Measurements from ENCODE around the gene LRRC3C.

LRRC3C gene

DNA sequence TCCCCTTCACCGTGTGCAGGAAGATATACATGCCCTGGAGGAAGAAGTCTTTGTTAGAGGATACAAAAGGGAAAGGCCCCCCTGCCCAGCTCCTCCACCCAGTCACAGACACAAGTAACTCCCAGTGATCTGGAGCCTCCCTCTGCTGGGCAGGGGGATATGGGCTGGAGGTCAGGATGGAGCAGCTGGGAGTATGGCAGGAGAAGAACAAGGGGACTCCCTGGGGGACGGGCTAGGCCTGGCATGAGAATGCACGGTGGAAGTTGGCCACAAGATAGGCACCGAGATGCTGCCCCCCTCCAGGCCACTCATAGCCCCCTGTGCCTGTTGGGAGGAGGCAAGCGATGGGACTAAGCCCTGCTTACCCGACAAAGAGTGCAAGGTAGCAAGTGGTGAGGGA, 4.3 kb upstream of the LRRC3C start:
- DNase-seq (ENCODE audit: insufficient read length, low spot score): no peak
- FAIRE-seq: no peak
- no peak for TF ChIP-seq POLR2AphosphoS5 (IDR thresholded peaks at IDR 0.05; ENCODE audit: low read depth, low read length)
- no peak for TF ChIP-seq TAF1 (IDR thresholded peaks at IDR 0.05; ENCODE audit: low read depth, low read length)
- no peak for TF ChIP-seq SPI1 (IDR thresholded peaks at IDR 0.05; ENCODE audit: low read depth, low read length)
- no peak for TF ChIP-seq POLR2A (IDR thresholded peaks at IDR 0.05; ENCODE audit: low read depth, low read length)
- TF ChIP-seq POU2F2 (IDR thresholded peaks at IDR 0.05; ENCODE audit: low read depth, low read length): no peak
- no peak for TF ChIP-seq PAX5 (IDR thresholded peaks at IDR 0.05; ENCODE audit: insufficient read depth, low read length, severe bottlenecking)

DNA sequence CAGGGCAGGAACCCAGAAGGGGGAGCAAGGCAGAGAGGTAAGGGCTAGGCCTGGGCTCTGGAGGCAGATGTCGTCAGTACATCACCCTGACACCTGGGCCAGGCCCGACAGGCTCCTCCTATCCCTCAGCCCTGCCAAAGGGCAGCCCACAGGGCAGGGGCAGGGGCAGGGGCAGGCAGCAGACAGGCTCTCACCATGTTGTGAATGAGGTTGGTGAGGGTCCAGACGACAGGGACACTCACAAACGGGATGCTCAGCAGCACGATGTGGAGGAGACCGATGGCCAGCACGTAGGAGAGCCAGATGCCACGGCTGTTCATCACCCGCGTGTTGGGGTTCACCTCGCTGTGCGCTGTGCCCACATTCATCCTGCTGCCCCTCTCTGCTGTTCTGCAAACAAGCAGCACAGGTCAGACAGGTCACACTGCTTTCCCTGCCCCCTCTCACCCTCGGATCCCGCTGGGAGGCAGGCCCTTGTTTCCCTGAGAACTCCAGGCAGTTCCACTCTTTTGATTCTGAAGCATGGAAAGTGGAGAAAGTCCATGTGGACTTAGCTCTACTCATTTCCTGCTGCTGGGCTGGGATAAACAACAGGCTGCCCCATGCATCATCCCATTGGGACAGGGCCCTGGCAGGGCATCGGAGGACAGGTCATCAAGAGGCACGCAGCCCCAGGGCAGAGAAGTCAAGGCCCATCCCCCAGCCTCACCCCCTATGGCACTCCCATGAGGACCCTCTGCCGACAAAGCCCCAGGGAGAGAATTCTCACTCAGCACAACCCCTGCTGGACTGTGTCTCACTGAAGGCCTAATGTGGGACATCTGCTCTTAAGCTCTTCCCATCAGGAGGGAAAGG, 3.5 kb upstream of the LRRC3C start:
- FAIRE-seq (no peak), DNase-seq (ENCODE audit: insufficient read length, low spot score) (no peak)
- TF ChIP-seq POU2F2 (IDR thresholded peaks at IDR 0.05; ENCODE audit: low read depth, low read length) (no peak), POLR2AphosphoS5 (IDR thresholded peaks at IDR 0.05; ENCODE audit: low read depth, low read length) (no peak)

DNA sequence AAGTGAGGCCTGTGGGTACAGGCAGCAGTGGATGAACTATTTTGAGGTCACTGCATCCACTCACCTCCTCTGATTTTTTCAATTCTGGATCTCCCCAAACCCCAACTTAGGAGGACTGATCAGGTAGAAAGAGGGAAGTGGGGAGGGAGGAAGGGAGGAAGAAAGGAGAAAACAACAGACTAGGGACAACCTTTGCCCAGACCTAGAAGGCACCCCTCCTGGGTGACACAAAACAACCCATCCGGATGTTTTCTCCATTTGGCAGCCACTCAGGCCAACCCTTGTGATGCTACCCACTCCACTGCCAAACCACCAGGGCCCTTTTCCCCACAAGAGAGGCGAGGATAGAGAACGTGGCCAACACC, 2.9 kb upstream of the LRRC3C start:
- FAIRE-seq (no peak), DNase-seq (ENCODE audit: insufficient read length, low spot score) (no peak)
- no peak for TF ChIP-seq POU2F2 (IDR thresholded peaks at IDR 0.05; ENCODE audit: low read depth, low read length)
- no peak for TF ChIP-seq TAF1 (IDR thresholded peaks at IDR 0.05; ENCODE audit: low read depth, low read length)
- TF ChIP-seq POLR2A (IDR thresholded peaks at IDR 0.05; ENCODE audit: low read depth, low read length): no peak
- TF ChIP-seq SPI1 (IDR thresholded peaks at IDR 0.05; ENCODE audit: low read depth, low read length): peak; percentile 26; the same call in 1 of the 2 replicates

DNA sequence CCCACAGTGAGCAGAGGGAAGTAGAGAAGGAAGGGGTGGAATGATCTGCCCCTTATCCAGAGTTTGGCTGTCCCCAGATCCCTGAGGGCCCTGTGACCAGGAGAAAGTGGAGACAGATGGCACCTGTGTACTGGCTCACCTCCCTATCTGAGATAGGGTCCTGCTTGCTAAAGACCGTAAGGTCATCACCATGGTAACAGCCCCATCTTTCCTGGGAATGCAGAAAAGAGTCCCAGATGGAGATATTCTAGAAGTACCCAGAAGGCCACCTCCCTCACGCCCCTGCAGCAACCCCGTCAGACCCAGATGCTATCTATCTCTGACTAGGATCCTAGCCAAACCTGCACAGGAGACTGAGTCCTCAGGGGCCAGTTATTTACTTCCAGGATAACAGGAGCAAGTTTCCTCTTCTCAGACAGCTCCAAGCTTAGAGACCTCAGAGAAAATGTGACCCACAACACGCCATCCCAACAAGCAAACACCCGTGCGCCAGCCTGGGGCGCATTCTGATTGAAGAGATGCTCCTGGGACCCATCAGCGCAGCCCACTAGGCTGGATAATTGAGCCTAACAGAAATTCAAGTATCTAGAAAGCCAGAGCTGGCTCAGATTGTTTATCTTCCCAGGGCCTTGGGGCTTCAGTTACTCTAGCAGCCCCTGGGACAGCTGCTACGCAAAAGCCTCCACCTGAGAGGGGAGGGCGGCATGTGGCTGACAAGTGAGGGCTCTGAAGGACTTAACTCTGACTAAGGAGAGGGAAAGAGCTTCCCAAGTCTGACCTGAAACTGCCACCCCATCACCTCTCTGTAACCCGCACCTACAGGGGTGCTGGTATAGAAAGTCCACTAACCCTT, 2.0 kb upstream of the LRRC3C start:
- DNase-seq (ENCODE audit: insufficient read length, low spot score) (no peak), FAIRE-seq (peak; percentile 5)
- no peak for TF ChIP-seq POLR2AphosphoS5 (IDR thresholded peaks at IDR 0.05; ENCODE audit: low read depth, low read length)

DNA sequence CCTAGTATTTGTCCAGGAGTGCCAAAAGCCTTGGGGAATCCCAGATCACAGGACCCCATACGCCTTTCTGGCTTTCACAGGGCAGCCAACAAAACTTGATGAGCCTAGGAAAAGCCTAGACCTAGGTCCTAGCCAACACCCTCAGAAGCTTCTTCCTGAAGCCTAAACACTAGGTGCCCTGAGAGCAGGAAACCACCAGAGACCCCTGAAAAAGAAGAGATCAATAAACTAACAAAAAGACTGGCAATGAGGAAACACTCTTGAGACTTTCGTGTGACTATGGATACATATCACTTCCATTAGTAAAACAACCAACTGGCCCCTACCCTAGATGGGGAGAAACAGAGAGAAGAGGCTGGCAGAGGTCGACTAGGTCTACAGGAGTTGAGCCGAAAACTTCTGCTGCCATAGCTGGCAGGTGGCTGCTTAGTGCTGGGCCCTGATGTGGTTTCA, 1.4 kb upstream of the LRRC3C start:
- DNase-seq (ENCODE audit: insufficient read length, low spot score) (no peak), FAIRE-seq (peak; percentile 51)
- TF ChIP-seq PAX5 (IDR thresholded peaks at IDR 0.05; ENCODE audit: insufficient read depth, low read length, severe bottlenecking) (no peak), POLR2A (IDR thresholded peaks at IDR 0.05; ENCODE audit: low read depth, low read length) (no peak), POU2F2 (IDR thresholded peaks at IDR 0.05; ENCODE audit: low read depth, low read length) (no peak), SPI1 (IDR thresholded peaks at IDR 0.05; ENCODE audit: low read depth, low read length) (no peak)

DNA sequence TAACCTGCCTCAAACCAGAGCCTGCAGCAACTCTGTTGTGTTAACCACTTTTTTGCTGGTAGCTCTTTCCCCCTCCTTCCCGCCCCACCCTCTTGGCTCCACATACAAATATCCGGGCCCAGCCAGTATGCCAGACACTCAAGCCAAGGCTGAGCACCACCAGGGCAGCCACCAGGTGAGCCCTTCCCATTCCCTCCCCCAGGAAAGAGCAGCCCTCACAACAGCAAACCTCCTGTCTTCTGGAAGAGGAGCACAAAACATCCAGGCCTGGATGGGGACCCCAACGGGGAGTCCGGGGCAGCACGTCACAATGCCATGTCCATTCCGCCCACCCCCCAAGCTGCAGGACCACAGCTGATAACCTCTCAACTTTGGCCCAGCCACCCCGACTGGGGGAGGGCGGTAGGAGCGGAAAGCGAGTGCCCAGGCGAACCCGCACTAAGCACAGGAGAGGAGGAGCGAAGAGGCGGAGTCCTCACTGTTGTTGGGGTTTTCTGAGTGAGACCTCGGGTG, 888 bp upstream of the LRRC3C start:
- FAIRE-seq: peak; percentile 50
- DNase-seq (ENCODE audit: insufficient read length, low spot score): peak; percentile 59
- TF ChIP-seq PAX5 (IDR thresholded peaks at IDR 0.05; ENCODE audit: insufficient read depth, low read length, severe bottlenecking): no peak
- no peak for TF ChIP-seq TAF1 (IDR thresholded peaks at IDR 0.05; ENCODE audit: low read depth, low read length)
- TF ChIP-seq SPI1 (IDR thresholded peaks at IDR 0.05; ENCODE audit: low read depth, low read length): no peak
- TF ChIP-seq POU2F2 (IDR thresholded peaks at IDR 0.05; ENCODE audit: low read depth, low read length): no peak
- TF ChIP-seq POLR2A (IDR thresholded peaks at IDR 0.05; ENCODE audit: low read depth, low read length): no peak
- TF ChIP-seq POLR2AphosphoS5 (IDR thresholded peaks at IDR 0.05; ENCODE audit: low read depth, low read length): no peak

DNA sequence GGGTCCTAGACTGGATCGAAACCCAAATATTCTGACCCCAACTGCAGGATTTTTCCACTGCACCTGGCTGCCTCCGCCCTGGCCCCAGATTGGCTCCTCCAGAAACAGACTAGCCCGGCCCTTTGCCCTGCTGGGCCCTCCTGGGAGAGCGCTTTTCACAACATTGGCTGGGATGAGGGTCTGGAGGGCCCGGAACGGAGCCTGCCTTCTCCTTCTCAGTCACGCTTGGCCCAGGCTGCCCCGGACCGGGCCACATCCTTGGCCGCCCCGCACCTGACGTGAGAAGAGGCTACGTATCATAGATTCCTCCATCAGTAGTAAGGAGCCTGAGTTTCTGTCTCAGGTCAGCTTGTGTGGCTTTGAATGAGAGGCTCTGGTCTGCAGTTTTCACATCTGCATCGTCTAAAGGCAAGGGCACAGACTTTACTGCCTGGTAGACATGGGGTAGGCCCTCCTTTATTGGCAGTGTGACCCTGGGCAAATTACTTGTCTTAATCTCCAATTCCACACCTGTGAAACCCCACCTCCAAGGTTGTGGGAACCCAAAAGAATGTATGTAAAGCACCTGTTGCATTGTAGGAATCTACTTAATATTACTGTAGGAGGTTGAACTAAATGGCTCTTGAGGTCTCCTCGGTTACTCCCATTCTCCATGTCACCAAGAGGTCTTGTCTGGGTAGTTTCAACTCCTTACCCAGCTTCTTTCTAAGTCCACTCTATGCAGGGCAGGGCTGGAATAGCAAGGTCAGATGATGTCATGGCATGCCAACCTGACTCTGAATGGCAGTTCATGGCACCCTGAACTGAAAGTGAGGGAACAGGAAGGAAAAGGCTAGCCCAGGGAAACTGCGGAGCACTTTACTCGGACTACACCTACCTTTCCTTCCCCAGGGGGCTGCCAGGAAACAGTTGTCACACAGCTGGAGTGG, 661 bp downstream of the LRRC3C start:
- FAIRE-seq (no peak), DNase-seq (ENCODE audit: insufficient read length, low spot score) (no peak)
- TF ChIP-seq TAF1 (IDR thresholded peaks at IDR 0.05; ENCODE audit: low read depth, low read length) (no peak), POLR2A (IDR thresholded peaks at IDR 0.05; ENCODE audit: low read depth, low read length) (no peak), POU2F2 (IDR thresholded peaks at IDR 0.05; ENCODE audit: low read depth, low read length) (no peak), SPI1 (IDR thresholded peaks at IDR 0.05; ENCODE audit: low read depth, low read length) (no peak), POLR2AphosphoS5 (IDR thresholded peaks at IDR 0.05; ENCODE audit: low read depth, low read length) (no peak), PAX5 (IDR thresholded peaks at IDR 0.05; ENCODE audit: insufficient read depth, low read length, severe bottlenecking) (no peak)

DNA sequence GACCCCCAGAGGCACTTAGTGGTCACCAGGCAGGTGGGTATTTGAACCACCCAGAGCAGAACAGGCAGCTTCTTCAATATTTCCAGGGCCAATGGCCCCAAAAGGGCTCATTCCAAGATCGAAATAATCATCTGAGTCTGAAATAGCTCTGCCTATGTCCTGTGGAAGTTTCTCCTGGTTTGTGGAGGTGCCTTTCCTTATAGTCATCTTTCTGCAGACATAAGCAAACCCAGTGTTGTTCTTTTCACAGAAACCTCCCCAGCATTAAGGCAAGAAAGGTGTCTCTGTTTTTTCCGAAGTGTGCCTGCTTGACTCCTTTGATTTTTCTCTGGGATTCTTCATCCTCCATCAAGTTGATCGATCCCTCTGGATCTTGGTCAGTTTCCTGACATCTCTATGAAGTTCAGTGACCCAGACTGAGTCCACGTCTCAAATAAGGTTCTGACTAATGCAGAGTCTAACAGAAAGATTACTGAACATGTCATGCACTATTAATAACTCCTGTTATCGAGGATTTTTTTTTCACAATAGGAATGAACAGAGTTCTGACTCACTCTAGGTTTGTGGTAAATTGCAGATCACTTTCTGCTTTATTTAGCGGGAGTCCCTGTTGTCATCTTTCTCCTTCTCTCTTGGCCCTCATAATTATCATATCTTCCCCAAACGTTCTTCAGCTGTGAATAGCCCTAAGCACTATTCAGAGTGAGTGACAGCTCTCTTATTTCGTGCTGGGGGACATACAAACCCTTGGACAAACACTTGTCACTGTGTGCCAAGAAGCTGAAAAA, 1.5 kb downstream of the LRRC3C start:
- peak; percentile 71 for FAIRE-seq
- TF ChIP-seq POLR2A (IDR thresholded peaks at IDR 0.05; ENCODE audit: low read depth, low read length) (no peak), POU2F2 (IDR thresholded peaks at IDR 0.05; ENCODE audit: low read depth, low read length) (no peak), POLR2AphosphoS5 (IDR thresholded peaks at IDR 0.05; ENCODE audit: low read depth, low read length) (no peak), PAX5 (IDR thresholded peaks at IDR 0.05; ENCODE audit: insufficient read depth, low read length, severe bottlenecking) (no peak), TAF1 (IDR thresholded peaks at IDR 0.05; ENCODE audit: low read depth, low read length) (no peak), SPI1 (IDR thresholded peaks at IDR 0.05; ENCODE audit: low read depth, low read length) (no peak)
- DNase-seq (ENCODE audit: insufficient read length, low spot score): no peak

All from GM12891 (cell line).